ENCODE data around the gene UBR3.

UBR3 gene

GRCh38 chr2:170054997-170055396 is 227.7 kb downstream of the UBR3 start:
- TF ChIP-seq GATA2 (IDR thresholded peaks at IDR 0.05; ENCODE audit: low read depth, low read length) (no peak), GATA3 (IDR thresholded peaks at IDR 0.05; ENCODE audit: low read depth, low read length) (no peak)

- TF ChIP-seq GATA3 (IDR thresholded peaks at IDR 0.05; ENCODE audit: low read depth, low read length), result no peak
- TF ChIP-seq GATA2 (IDR thresholded peaks at IDR 0.05; ENCODE audit: low read depth, low read length), result no peak
Measured at GRCh38 chr2:170056900-170057299, 229.6 kb downstream of the UBR3 start.

- TF ChIP-seq GATA3 (IDR thresholded peaks at IDR 0.05; ENCODE audit: low read depth, low read length), result no peak
- TF ChIP-seq GATA2 (IDR thresholded peaks at IDR 0.05; ENCODE audit: low read depth, low read length), result no peak
Measured at GRCh38 chr2:170063456-170064235, 236.4 kb downstream of the UBR3 start.

GRCh38 chr2:170070778-170071177 is 243.5 kb downstream of the UBR3 start:
- no peak for TF ChIP-seq GATA3 (IDR thresholded peaks at IDR 0.05; ENCODE audit: low read depth, low read length)
- TF ChIP-seq GATA2 (IDR thresholded peaks at IDR 0.05; ENCODE audit: low read depth, low read length), result no peak

- TF ChIP-seq GATA2 (IDR thresholded peaks at IDR 0.05; ENCODE audit: low read depth, low read length) (no peak), GATA3 (IDR thresholded peaks at IDR 0.05; ENCODE audit: low read depth, low read length) (no peak)
Measured at GRCh38 chr2:170073288-170073687, 246.0 kb downstream of the UBR3 start.

DNA sequence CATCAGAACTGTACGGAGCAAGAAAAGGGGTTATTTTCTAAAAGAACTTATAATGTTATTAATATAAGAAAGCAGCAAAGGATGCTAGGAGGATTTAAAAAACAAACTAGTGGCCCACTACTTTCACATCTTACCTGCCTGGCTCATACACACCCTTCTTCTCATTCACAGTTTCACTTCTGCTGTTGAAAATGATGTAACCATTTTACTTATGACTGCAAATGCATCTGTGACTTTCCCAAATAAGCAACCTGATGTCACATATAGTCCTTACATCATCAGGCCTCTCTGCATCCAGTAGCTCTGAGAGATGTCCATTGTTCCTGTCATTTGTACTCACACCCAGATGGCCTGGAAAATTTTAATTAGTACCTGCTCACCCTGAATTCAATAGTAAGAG is 248.9 kb downstream of the UBR3 start:
- TF ChIP-seq GATA3 (IDR thresholded peaks at IDR 0.05; ENCODE audit: low read depth, low read length), result no peak
- no peak for TF ChIP-seq GATA2 (IDR thresholded peaks at IDR 0.05; ENCODE audit: low read depth, low read length)

DNA sequence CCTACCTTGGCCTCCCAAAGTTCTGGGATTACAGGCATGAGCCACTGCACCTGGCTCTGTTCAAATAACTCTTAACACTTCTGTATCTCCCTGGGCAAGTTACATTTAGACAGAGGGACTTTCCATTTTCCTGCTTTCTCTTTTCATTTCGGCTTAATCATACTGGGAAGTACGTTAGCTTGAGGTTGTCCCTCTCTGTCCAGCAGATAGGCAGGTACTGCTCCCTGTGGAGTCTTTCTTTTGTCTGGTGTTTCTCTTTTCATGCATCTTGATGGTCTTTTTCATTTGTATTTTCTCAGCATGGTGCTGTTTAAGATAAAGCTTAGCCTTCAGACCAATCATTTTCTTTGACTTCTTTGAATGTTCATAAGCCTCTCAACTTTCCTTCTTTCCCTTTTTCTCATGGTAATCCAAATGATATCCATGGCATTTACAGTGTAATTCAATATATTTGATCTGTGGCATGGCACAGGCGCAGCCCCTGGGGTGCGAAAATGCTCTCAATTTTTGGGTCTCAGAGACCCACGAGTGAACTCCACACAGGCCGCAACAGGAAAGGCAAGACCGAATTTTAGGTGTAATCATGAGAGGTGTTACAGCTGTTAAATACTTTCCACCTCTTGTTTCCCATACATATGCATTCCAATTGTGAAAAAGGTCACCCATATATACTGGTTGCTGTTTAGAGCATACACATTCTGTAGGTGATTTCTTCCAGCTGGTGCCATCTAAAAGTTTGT is 250.7 kb downstream of the UBR3 start:
- TF ChIP-seq GATA3 (IDR thresholded peaks at IDR 0.05; ENCODE audit: low read depth, low read length) (no peak), GATA2 (IDR thresholded peaks at IDR 0.05; ENCODE audit: low read depth, low read length) (no peak)

- no peak for TF ChIP-seq GATA2 (IDR thresholded peaks at IDR 0.05; ENCODE audit: low read depth, low read length)
- TF ChIP-seq GATA3 (IDR thresholded peaks at IDR 0.05; ENCODE audit: low read depth, low read length), result no peak
Measured at GRCh38 chr2:170084820-170085491, 257.7 kb downstream of the UBR3 start.

DNA sequence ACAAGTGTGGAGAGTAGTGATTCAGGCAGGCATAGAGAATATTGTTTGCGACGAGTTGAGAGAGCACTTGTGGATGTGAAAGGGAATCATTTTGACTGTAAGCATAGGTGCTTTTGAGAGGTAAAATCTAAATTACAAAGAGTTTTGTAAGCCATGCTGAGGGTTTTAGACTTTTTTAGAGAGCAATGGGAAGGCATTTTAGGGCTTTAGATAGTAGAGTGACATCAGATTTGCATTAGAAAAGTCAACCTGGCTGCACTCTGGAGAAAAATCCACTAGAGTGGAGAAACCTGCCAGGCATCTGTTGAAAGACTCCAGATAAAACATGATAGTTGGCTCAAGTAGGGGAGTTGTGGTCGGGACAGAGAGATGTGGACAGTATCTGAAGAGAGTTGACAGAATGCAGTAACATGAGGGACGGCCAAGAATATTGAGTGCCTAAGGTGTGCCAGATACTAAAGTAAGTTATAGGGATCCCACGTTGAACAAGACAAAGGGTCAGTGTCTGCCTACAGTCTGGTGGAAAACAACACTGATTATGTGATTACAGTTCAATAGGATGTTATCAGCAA is 258.9 kb downstream of the UBR3 start:
- TF ChIP-seq GATA2 (IDR thresholded peaks at IDR 0.05; ENCODE audit: low read depth, low read length) (no peak), GATA3 (IDR thresholded peaks at IDR 0.05; ENCODE audit: low read depth, low read length) (no peak)

DNA sequence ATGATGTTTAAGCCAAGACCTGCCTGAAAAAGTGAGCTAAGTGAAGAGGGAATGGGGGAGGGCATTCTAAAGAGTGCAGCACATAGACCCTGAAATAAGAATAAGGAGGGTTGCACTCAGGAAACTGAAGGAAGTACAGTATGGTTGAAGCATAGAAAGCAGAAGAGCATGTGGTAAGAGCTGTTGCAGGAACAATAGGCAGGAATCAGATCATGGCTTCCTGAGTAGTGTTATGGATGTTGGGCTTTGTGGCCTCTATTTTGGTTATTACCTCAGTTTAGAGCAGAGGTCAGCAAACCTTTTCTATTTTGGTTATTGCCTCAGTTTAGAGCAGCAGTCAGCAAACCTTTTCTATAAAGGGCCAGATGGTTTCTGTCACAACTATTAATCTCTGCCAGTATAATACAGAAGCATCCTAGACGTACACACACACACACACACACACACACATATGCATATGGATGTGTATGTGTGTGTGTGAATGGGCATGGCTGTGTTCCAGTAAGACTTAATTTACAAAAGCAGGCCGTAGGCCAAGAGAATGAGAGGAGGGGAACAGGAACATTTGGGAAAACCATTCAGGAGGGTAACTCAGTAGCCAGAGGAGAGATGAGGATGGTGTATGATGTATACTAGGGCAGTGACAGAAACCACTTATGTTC is 259.6 kb downstream of the UBR3 start:
- TF ChIP-seq GATA3 (IDR thresholded peaks at IDR 0.05; ENCODE audit: low read depth, low read length) (no peak), GATA2 (IDR thresholded peaks at IDR 0.05; ENCODE audit: low read depth, low read length) (no peak)

- TF ChIP-seq GATA2 (IDR thresholded peaks at IDR 0.05; ENCODE audit: low read depth, low read length) (no peak), GATA3 (IDR thresholded peaks at IDR 0.05; ENCODE audit: low read depth, low read length) (no peak)
Measured at GRCh38 chr2:170087413-170087793, 260.1 kb downstream of the UBR3 start.

DNA sequence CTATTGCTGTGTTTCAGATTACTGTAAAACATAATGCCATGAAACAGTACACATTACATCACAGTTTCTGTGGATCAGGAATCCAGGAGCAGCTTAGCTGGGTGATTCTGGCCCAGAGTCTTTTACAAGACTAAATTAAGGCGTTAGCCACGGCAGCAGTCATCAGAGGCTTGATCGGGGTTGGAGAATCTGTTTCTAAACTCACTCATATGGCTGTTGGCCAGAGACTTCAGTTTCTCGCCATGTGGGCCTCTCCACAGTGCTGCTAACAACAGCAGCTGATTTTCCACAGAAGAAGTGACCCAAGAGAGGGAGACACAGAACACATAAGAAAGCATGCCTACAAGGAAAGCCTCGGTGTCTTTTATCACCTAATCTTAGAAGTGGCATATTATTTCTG is 261.5 kb downstream of the UBR3 start:
- TF ChIP-seq GATA3 (IDR thresholded peaks at IDR 0.05; ENCODE audit: low read depth, low read length) (no peak), GATA2 (IDR thresholded peaks at IDR 0.05; ENCODE audit: low read depth, low read length) (no peak)

DNA sequence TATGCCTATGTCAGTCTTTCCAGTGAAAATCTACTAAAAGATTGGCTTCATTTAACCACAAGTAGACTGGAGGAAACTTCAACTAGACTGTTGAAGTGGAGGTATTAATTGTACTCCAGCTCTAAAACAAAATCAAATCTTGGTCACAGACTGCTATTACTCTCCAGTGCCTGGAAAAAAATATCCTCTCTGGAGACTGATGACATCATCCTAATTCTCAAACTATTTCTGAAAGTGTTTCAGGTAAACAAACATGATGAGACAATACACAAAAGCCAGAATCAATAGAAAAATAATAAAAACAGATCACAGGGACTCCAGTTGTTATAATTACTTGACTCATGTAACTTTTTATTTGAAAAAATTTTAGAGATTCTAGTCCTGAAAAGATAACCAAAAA is 263.0 kb downstream of the UBR3 start:
- TF ChIP-seq GATA3 (IDR thresholded peaks at IDR 0.05; ENCODE audit: low read depth, low read length) (no peak), GATA2 (IDR thresholded peaks at IDR 0.05; ENCODE audit: low read depth, low read length) (no peak)

- TF ChIP-seq GATA2 (IDR thresholded peaks at IDR 0.05; ENCODE audit: low read depth, low read length) (no peak), GATA3 (IDR thresholded peaks at IDR 0.05; ENCODE audit: low read depth, low read length) (no peak)
Measured at GRCh38 chr2:170091436-170091835, 264.2 kb downstream of the UBR3 start.

Measured in SH-SY5Y (cell line).